MCF 10A (cell line): Measurements from ENCODE around the gene LPCAT3. TPM values are rescaled to one million over a fixed set of nuclear protein-coding genes. Genes with fewer than 3 reads are reported as not detected.

ENCODE experiments used
- BruUV-seq: library from RNA; stranded (reverse); fragments of 400-500 nt; replicated peaks from 2 replicates; lab custom pipeline; 2021; lab: Mats Ljungman, UMichigan
- CTCF ChIA-PET: fragments of 300-600 bp; sonication (Branson Sonifier 250); formaldehyde crosslinking; extraction: SDS; loops from one replicate; lab custom pipeline; 2021; ENCODE audit warnings: antibody characterized with exemption, inconsistent platforms; lab: Yijun Ruan, JAX
- POLR2A ChIA-PET: fragments of 300-600, 350-650 bp; sonication (Branson Sonifier 250); formaldehyde crosslinking; extraction: SDS; loops from one replicate; lab custom pipeline; 2020; ENCODE audit warnings: antibody characterized with exemption, inconsistent platforms; lab: Yijun Ruan, JAX
- DNase-seq: peaks from one replicate; pipeline ENCODE4 v3.0.0-alpha.2; 2018; ENCODE audit not compliant: unreplicated experiment
- H3K27ac Mint-ChIP-seq: one replicate; pipeline ENCODE4 v1.8.0; 2022; ENCODE audit warnings: mild to moderate bottlenecking, low read depth, mixed read lengths; ENCODE audit not compliant: unreplicated experiment
- H3K27me3 Mint-ChIP-seq: one replicate; pipeline ENCODE4 v1.8.0; 2022; ENCODE audit warnings: mixed read lengths; ENCODE audit not compliant: insufficient read depth, unreplicated experiment
- H3K36me3 Mint-ChIP-seq: one replicate; pipeline ENCODE4 v1.8.0; 2022; ENCODE audit warnings: mild to moderate bottlenecking, moderate library complexity, mixed read lengths; ENCODE audit not compliant: insufficient read depth, unreplicated experiment
- H3K4me1 Mint-ChIP-seq: one replicate; pipeline ENCODE4 v1.8.0; 2022; ENCODE audit warnings: mixed read lengths; ENCODE audit not compliant: insufficient read depth, unreplicated experiment
- H3K4me3 Mint-ChIP-seq: one replicate; pipeline ENCODE4 v1.8.0; 2022; ENCODE audit warnings: mild to moderate bottlenecking, moderate library complexity, mixed read lengths; ENCODE audit not compliant: unreplicated experiment
- H3K9me3 Mint-ChIP-seq: one replicate; pipeline ENCODE4 v1.8.0; 2022; ENCODE audit warnings: mixed read lengths; ENCODE audit not compliant: unreplicated experiment
- CTCF ChIP-seq: fragments of 200-600 bp; IDR thresholded peaks from one replicate; pipeline ENCODE4 v1.8.0; 2022; ENCODE audit warnings: antibody characterized with exemption, mild to moderate bottlenecking; ENCODE audit not compliant: unreplicated experiment
- intact Hi-C: fragments of 100-400 bp; cut with micrococcal nuclease; formaldehyde crosslinking; loops from 2 replicates; pipeline ENCODE4 v1.14.1; 2022
- total RNA-seq: library from RNA; stranded (reverse); gene quantifications from 2 replicates; pipeline ENCODE4 v1.2.3, GENCODE V29; 2022

The LPCAT3 gene
- total RNA-seq, 1 experiment from 2014 or later = 14.4 TPM

GRCh38 chr12:7006639-7007038, 11.6 kb downstream of the LPCAT3 start:
- Mint-ChIP-seq H3K4me1 (no peaks in the 10 kb centered on the region), H3K27me3 (no peaks in the 10 kb centered on the region), H3K27ac (no peak overlapping the region), H3K4me3 (no peak overlapping the region), H3K9me3 (no peaks in the 10 kb centered on the region), H3K36me3 (peaks cover 22% of the 10 kb centered on the region)
- no peak for DNase-seq
- intact Hi-C loops = no loop called here
- BruUV-seq = no TSS peak
- CTCF ChIA-PET = interaction anchor here (0.6 kb wide), 1 partner anchor 44 kb away, joined by 3 read pairs; no protein-coding TSS in a partner anchor
- POLR2A ChIA-PET = interaction anchor here (3.5 kb wide), 1 partner anchor 11 kb away, joined by 17 read pairs; the partner anchor contains the start of gene LPCAT3
- no peak for TF ChIP-seq CTCF

- BruUV-seq = no TSS peak
- no peak for TF ChIP-seq CTCF
- H3K27ac Mint-ChIP-seq = no peak overlapping the region
- ChIA-PET CTCF (interaction anchor here (0.8 to 1.3 kb wide), 3 partner anchors 13 to 251 kb away, joined by 3 read pairs; partner anchors contain the start of gene LPCAT3), POLR2A (interaction anchor here (0.7 to 3.5 kb wide), 4 partner anchors 12 to 103 kb away, joined by 3 to 17 read pairs (median 4); partner anchors contain the start of gene LPCAT3)
- no peak overlapping the region for H3K4me3 Mint-ChIP-seq
- H3K36me3 Mint-ChIP-seq = peaks cover 26% of the 10 kb centered on the region
- intact Hi-C loops = no loop called here
- no peaks in the 10 kb centered on the region for H3K9me3 Mint-ChIP-seq
- H3K27me3 Mint-ChIP-seq = no peaks in the 10 kb centered on the region
- no peak for DNase-seq
- no peaks in the 10 kb centered on the region for H3K4me1 Mint-ChIP-seq
These were observed 13.0 kb downstream of the LPCAT3 start for GRCh38 chr12:7005311-7005710.

- no peaks in the 10 kb centered on the region for H3K4me1 Mint-ChIP-seq
- TF ChIP-seq CTCF = no peak
- no peak overlapping the region for H3K4me3 Mint-ChIP-seq
- no peak overlapping the region for H3K27ac Mint-ChIP-seq
- intact Hi-C loops = no loop called here
- CTCF ChIA-PET = interaction anchor here (1.0 to 1.3 kb wide), 2 partner anchors 13 to 103 kb away, joined by 3 to 8 read pairs; partner anchors contain the start of gene LPCAT3
- POLR2A ChIA-PET = interaction anchor here (1.0 to 3.5 kb wide), 3 partner anchors 13 to 103 kb away, joined by 3 to 17 read pairs (median 5); partner anchors contain the start of gene LPCAT3
- H3K36me3 Mint-ChIP-seq = peaks cover 26% of the 10 kb centered on the region
- H3K27me3 Mint-ChIP-seq = no peaks in the 10 kb centered on the region
- DNase-seq = no peak
- no TSS peak for BruUV-seq
- no peaks in the 10 kb centered on the region for H3K9me3 Mint-ChIP-seq
These were observed 13.4 kb downstream of the LPCAT3 start for GRCh38 chr12:7004840-7005239.

- BruUV-seq = no TSS peak
- CTCF ChIA-PET = interaction anchor here (0.6 to 1.3 kb wide), 3 partner anchors 14 to 103 kb away, joined by 3 to 8 read pairs (median 3); partner anchors contain the start of gene LPCAT3
- H3K4me3 Mint-ChIP-seq = no peak overlapping the region
- DNase-seq = no peak
- H3K4me1 Mint-ChIP-seq = peaks cover under 1% of the 10 kb centered on the region
- intact Hi-C loops = no loop called here
- H3K9me3 Mint-ChIP-seq = no peaks in the 10 kb centered on the region
- POLR2A ChIA-PET = interaction anchor here (1.5 to 3.5 kb wide), 2 partner anchors 13 to 24 kb away, joined by 3 to 17 read pairs; partner anchors contain the start of gene LPCAT3
- no peaks in the 10 kb centered on the region for H3K27me3 Mint-ChIP-seq
- TF ChIP-seq CTCF = no peak
- no peak overlapping the region for H3K27ac Mint-ChIP-seq
- peaks cover 26% of the 10 kb centered on the region for H3K36me3 Mint-ChIP-seq
These were observed 13.9 kb downstream of the LPCAT3 start for GRCh38 chr12:7004287-7004803.
